HG02623 (cell line): Measurements from ENCODE around the gene FOSB.

ENCODE experiments used
- ATAC-seq: cut with Tn5 transposase; IDR thresholded peaks from one replicate; pipeline ENCODE4 v1.9.1; 2021; ENCODE audit warnings: moderate library complexity; ENCODE audit not compliant: unreplicated experiment

FOSB gene

DNA sequence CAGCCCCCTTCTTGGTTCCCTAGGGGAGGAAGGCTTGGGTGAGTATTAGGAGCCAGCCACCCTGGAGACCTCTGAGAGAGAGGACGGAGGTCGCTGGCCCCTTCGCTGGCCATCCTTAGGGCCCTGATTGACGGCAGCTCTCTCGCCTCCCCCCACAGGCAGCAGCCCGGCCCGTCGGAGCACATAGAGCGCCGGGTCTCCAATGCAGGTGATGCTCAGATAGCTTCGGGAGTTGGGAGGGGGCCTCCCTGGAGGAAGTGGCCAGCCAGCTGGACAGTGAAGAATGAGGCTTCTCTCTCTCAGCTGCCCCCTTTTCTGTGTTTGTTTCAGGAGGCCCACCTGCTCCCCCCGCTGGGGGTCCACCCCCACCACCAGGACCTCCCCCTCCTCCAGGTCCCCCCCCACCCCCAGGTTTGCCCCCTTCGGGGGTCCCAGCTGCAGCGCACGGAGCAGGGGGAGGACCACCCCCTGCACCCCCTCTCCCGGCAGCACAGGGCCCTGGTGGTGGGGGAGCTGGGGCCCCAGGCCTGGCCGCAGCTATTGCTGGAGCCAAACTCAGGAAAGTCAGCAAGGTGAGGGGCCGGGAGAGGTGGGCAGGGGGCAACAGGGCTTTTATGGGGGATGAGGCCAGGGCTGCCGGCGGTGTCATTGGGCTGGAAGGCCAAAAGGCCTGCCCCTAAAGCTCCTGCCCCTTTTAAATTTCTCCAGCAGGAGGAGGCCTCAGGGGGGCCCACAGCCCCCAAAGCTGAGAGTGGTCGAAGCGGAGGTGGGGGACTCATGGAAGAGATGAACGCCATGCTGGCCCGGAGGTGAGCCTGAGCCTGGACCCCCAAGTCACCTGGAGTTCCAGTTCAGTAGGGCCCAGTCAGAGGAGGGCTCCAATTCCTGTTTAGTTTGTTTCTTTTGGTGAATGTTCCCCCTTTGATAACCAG lies 54.5 kb downstream of the FOSB start:
- no peak for ATAC-seq

DNA sequence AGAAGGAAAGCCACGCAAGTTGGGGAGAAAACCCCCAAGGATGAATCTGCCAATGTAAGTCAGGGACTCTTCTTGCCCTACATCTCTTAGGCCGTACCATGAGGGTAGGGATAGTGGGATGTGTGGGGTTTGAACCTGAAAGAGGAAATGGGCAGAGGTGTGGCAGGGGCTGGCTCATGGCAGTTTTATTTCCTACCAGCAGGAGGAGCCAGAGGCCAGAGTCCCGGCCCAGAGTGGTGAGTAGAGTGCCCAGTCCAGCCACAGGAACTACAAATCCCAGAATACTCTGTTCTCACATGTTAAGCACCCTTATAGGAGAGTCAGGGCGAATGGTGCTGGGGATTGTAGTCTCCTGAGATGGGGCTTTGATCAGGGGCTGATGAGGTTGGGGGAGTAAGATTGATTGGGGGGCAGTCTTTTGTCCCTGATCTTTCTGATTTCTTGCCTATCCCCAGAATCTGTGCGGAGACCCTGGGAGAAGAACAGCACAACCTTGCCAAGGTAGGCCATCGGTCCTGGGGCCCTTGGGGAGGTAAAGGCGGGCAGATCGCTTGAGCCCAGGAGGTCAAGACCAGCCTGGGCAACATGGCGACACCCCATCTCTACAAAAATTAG lies 56.0 kb downstream of the FOSB start:
- ATAC-seq, result peak; percentile 73

DNA sequence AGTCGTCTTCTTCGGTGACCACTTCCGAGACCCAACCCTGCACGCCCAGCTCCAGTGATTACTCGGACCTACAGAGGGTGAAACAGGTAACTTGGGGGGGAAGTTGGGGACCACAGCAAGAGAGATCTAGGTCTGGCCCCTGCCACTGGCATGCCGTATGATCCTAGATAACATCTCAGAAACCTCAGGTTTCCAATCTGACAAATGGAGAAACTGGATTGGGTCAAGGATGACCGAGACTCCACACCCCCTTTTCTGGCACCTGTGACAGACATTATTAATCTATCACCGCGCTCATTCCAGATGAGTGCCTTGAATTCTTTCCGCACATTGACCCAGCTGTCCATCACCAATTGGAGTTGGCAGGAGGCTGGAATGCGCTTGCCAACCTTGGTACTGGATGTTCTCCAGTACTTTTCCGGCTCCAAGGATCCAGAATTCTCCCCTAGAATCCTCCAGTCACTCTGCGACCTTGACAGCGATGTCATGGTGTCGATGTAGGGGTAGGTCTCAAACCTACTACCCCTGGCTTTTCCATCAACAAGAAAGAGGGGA lies 56.9 kb downstream of the FOSB start:
- ATAC-seq, result no peak
